Tongue (tissue), 2 donors: Measurements from ENCODE around the gene UGT3A2. TPM values are rescaled to one million over a fixed set of nuclear protein-coding genes. Genes with fewer than 3 reads are reported as not detected.

Source experiments
- DNase-seq: peaks from one replicate; pipeline ENCODE4 v3.0.0-alpha.2; 2015
- total RNA-seq: library from RNA; depleted of rRNA; stranded (reverse); fragments of >200 nt; gene quantifications from one replicate; pipeline ENCODE4 v1.2.3, GENCODE V29; 2014

Gene UGT3A2
- total RNA-seq = 0.21 TPM

- peak; percentile 44 for DNase-seq
These were observed at the start of gene UGT3A2 for GRCh38 chr5:36066540-36067210. TSS of gene UGT3A2 (minus strand) at chr5:36066882. CDS start at chr5:36066789, 93 bp downstream.

DNA sequence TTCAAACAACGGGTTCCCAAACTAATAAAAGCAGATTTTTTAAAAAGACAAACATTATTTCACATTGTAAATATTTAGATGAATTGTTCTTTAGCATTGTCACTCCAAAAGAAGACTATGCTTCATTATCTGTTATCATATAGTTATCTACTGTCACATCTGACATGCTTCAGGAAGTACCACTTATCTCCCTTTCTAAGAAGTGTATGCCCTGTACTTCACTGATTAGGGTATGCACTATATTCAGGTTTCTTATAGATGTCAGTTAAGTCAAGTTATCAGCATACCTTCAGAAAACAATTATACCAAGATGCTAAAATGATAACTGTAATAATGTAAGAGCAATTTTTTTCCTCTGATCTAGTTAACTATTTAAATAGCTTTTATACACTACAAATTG lies 44.6 kb upstream of the UGT3A2 start:
- DNase-seq = no peak

GRCh38 chr5:36108758-36109460 lies 42.2 kb upstream of the UGT3A2 start:
- no peak for DNase-seq

DNA sequence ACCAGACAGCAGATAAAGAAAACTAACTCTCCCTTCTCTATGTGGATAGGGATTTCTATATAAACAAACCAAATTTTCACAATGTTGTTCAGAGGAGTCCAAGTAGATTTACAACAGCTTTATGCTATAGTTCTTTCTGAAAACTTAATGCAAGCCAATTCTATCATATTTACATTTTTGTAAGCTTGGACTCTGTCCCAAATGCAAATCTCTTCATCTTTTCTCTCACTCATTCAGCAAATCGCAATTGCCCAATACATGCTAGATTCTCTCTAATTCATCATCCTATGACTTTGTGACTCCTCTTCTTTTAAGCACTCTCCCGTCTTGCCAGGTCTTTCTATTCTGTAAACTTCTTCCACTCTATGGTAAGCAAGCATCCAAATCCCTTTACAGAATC lies 39.1 kb upstream of the UGT3A2 start:
- DNase-seq = no peak

GRCh38 chr5:36099748-36100147 lies 33.1 kb upstream of the UGT3A2 start:
- no peak for DNase-seq

DNA sequence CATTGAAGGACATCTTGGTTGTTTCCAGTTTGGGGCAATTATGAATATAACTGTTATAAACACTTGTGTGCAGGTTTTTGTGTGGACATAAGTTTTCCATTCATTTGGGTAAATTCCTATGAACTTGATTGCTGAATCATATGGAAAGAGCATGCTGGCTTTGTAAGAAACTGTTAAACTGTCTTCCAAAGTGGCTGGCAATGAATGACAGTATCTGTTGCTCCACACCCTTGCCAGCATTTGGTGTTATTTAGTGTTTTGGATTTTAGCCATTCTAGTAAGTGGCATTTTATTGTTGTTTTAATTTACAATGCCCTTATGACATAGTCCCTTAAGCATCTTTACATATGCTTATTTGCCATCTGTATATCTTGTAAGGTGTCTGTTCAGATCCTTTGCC lies 29.8 kb upstream of the UGT3A2 start:
- no peak for DNase-seq

DNA sequence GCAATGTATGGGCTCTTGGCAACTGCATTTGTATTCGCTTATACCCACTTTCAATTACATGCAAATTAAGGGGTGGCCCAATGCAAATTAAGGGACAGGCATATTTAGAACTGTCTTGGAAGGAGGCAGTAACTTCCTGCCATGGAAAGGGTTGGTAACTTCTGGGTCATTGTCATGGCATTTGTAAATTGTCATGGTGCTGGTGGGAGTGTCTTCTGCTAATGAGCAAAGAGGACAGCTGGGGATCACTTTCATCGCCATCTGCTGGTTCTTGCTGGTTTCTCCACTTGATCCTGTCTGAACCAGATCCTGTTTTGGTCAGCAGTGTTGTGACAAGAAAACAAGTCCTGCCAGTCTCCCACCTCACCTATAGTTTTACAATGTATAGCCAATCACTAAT lies 23.3 kb upstream of the UGT3A2 start:
- DNase-seq = peak; percentile 55

DNA sequence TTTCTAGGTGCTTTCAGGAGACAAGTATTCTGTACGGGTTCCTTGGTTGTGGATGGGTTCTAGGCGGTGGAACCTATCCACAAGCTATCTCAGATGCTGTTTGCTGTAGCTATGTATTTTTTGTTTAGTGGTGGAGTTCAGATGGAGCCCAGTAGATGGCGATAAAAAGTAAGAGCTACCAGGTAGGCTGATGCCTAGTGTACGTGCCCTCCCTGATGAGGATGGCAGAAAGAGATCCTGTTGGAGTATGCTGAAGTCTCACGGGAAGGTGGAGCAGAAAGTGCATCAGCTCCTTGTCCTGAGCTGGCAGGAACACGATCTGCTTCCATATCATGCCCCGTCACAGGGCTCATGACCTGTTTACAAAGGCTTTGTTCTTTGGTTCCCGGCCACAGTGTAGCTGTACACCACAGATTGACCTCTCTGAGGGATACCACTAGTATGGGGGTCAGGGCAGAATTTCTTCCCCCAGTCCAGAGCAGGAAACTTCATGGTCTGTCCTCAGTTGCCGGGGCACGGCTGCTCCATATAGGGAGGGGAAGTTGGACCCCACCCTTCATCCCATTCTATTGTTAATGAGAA lies 12.6 kb upstream of the UGT3A2 start:
- DNase-seq = peak; percentile 71

DNA sequence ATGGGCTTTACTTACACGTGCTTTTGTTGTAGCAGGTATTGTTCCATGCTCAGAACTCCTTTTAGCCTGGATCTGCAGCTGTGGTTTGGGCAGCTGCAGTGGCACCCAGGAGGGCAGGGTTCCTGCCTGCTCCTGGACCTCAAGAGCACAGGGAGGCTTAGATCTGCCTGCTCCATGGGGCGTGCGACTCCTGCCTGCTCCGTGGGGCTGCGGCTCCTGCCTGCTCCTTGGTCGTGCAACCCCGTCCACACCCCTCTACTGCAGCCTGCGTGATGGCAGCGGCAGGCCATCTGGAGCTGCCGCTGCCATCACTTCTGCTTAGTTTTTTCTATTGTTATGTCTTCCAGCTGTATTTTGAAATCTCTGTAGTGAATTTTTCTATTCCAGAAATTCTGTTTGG lies 11.7 kb upstream of the UGT3A2 start:
- no peak for DNase-seq

- DNase-seq = no peak
These were observed 7.0 kb upstream of the UGT3A2 start for GRCh38 chr5:36073595-36074216.

DNA sequence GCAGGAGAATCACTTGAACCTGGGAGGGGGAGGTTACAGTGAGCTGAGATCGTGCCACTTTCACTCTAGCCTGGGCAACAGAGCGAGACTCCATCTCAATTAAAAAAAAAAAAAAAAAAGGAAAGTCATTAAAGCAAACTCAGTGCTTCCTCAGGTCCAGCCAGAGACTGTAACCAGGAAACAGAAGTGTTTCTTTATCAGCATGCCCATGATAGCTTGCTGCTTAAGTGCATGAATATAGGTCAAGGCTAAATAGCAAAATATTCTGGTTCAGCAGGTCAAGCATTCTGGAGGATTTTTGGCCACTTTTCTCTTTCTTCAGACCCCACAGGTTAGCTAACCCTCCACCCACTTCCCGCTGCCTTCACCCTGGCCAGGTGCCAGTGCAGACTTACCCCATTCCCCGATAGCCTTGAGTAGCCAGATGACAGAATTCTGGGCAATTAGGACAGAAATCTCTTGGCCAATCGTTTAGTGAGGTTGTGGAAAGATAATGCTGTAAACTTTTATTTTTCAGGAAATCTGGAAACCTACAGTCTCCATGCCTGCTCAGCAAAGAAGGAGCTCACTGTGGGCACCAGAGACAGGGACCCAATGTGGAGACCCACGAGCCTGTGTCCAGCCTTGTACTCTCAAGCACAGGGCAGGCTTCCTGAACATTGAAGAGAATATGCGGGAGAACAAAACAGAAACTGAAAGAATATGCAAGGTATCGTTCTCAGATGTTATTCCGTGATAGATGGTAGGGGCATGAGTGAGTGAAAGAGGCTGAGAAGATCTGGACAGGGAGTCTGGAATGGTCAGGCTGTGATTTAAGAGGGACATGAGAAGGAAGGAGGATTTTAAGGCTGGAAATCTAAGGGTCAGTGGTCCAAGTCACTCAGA lies 4.2 kb upstream of the UGT3A2 start:
- DNase-seq = no peak

- no peak for DNase-seq
These were observed 2.1 kb upstream of the UGT3A2 start for GRCh38 chr5:36068751-36069281.

DNA sequence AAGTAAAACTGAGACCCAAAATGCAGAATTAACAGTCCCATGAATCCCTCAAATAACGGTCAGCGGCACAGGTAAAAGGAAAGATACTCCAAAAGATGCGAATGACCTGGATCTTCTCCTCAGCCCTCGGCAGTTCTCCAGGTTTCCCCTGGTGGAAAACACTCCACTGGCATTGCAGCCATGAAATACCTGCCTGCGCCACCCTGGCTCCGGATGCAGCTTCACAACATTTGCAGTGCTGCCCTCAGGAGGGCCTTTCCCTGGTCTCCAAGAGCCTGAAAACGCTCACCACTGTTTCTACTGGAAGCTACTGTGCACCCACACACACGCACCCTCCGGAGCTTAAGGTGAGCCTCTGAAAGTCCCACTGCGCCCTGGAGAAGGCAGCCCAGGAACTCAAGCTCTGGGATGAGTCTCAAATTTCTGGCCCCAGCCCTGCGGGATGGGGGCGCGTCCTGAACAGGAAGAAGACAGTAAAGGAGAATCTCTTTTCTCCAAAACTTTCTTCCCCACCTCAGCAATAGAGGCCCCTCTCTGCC lies 612 bp downstream of the UGT3A2 start:
- DNase-seq = no peak

GRCh38 chr5:36060420-36060887 lies 6.2 kb downstream of the UGT3A2 start:
- DNase-seq = peak; percentile 5

GRCh38 chr5:36059571-36060419 lies 6.9 kb downstream of the UGT3A2 start:
- DNase-seq = no peak

GRCh38 chr5:36058776-36059175 lies 7.9 kb downstream of the UGT3A2 start:
- no peak for DNase-seq

GRCh38 chr5:36057386-36057785 lies 9.3 kb downstream of the UGT3A2 start:
- no peak for DNase-seq

- DNase-seq = no peak
These were observed 10.3 kb downstream of the UGT3A2 start for GRCh38 chr5:36056422-36056821.

DNA sequence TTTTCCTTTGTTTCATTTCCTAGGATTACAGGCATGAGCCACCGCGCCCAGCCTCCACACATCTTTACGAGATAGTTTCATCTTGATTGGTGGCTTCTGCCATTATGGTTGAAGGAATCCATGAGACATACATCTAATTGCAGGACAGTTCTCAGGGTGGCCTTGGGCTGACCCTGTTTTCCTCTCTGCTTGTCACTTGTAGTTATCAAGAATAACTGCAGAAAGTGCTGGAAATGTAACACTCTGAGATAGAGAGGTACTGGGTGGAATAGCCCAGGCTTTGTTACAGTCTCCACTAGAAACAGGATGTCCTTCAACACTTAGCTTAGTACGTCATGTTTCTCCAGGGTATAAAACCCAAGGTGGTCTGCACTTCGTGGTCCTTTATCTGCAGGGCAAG lies 10.7 kb downstream of the UGT3A2 start:
- no peak for DNase-seq

GRCh38 chr5:36054647-36055046 lies 12.0 kb downstream of the UGT3A2 start:
- DNase-seq = no peak

- DNase-seq = no peak
These were observed 14.1 kb downstream of the UGT3A2 start for GRCh38 chr5:36052538-36052937.
